GM12801 (cell line): ENCODE data around the gene ABCF3.

Experiments used
- CTCF ChIP-seq: IDR thresholded peaks from one replicate; pipeline ENCODE4 v1.5.1; 2011; ENCODE audit warnings: control low read depth; ENCODE audit not compliant: insufficient read length; ENCODE audit errors: extremely low read depth

The ABCF3 gene

GRCh38 chr3:184230603-184231528 lies 44.9 kb downstream of the ABCF3 start:
- TF ChIP-seq CTCF, result no peak

- TF ChIP-seq CTCF, result no peak
Measured at GRCh38 chr3:184231671-184232070, 45.7 kb downstream of the ABCF3 start.

- TF ChIP-seq CTCF, result no peak
Measured at GRCh38 chr3:184233127-184233843, 47.3 kb downstream of the ABCF3 start.

- TF ChIP-seq CTCF, result no peak
Measured at GRCh38 chr3:184234224-184234623, 48.2 kb downstream of the ABCF3 start.

- no peak for TF ChIP-seq CTCF
Measured at GRCh38 chr3:184234671-184235380, 48.8 kb downstream of the ABCF3 start.

GRCh38 chr3:184235381-184236032 lies 49.5 kb downstream of the ABCF3 start:
- no peak for TF ChIP-seq CTCF
